ENCODE data around the gene MSGN1. TPM values are rescaled to one million over a fixed set of nuclear protein-coding genes. Genes with fewer than 3 reads are reported as not detected.

MSGN1 gene
- total and polyA plus RNA-seq, 2 of the 4 experiments (the other 2 are of a cell fraction): not detected

- no peaks in the 10 kb centered on the region for H3K36me3 ChIP-seq (ENCODE audit: control insufficient read depth, insufficient read depth, low read length)
- no peak overlapping the region for H2BK15ac ChIP-seq (ENCODE audit: low read depth, low read length)
- no peak for TF ChIP-seq MXI1 (IDR thresholded peaks at IDR 0.05; ENCODE audit: borderline replicate concordance, low read depth, low read length)
- no peak for TF ChIP-seq USF2 (IDR thresholded peaks at IDR 0.05; ENCODE audit: low read depth, low read length)
- peak; percentile 60 for TF ChIP-seq RAD21 (IDR thresholded peaks at IDR 0.05; ENCODE audit: low read length)
- TF ChIP-seq SMC3 (IDR thresholded peaks at IDR 0.05; ENCODE audit: low read depth, low read length): peak; percentile 59
- peak; percentile 85 for TF ChIP-seq CTCF (conservative IDR thresholded peaks at IDR 0.05; ENCODE audit: low read depth, low read length)
- TF ChIP-seq CHD1 (IDR thresholded peaks at IDR 0.05; ENCODE audit: low read depth, low read length): no peak
- TF ChIP-seq MAZ (IDR thresholded peaks at IDR 0.05; ENCODE audit: borderline replicate concordance, low read depth, low read length): peak; percentile 71; the same call in 1 of the 2 replicates
- TF ChIP-seq NFE2L2 (IDR thresholded peaks at IDR 0.05; ENCODE audit: low read depth, low read length): no peak
- peak overlapping the region; percentile 75 for H3K4me2 ChIP-seq (ENCODE audit: low read depth, low read length)
- POLR2A ChIA-PET (ENCODE audit: unreplicated experiment): no interaction called here
- no peak overlapping the region for H2AK5ac ChIP-seq (ENCODE audit: low read depth, low read length)
- no peak overlapping the region for H2BK120ac ChIP-seq (ENCODE audit: low read depth, low read length)
- no peak overlapping the region for H2BK5ac ChIP-seq (ENCODE audit: low read depth, low read length, poor library complexity, severe bottlenecking)
- intact Hi-C loops (cut with micrococcal nuclease): loop anchor here (2.0 to 10.0 kb wide), 2 partner anchors 112 to 356 kb away; no protein-coding TSS in a partner anchor
- no peak overlapping the region for H3K23ac ChIP-seq (ENCODE audit: low read depth, low read length)
- in situ Hi-C loops (cut with MboI; ENCODE audit: low sequenced_read_pairs): no loop called here
- no peaks in the 10 kb centered on the region for H3K9me3 ChIP-seq (ENCODE audit: control insufficient read depth, insufficient read depth, low read length)
- no peaks in the 10 kb centered on the region for H3K4me1 ChIP-seq (ENCODE audit: control insufficient read depth, insufficient read depth, low read length)
- no peak overlapping the region for H4K91ac ChIP-seq (ENCODE audit: insufficient read depth, low read depth, low read length)
- no peaks in the 10 kb centered on the region for H3K79me1 ChIP-seq (ENCODE audit: low read depth in 1 of 2, low read length in 2 of 2)
- no TSS peak for BruUV-seq (replicated peaks)
- ATAC-seq (ENCODE audit: low read depth) (peak; percentile 96), DNase-seq (peak; percentile 65)
- no peak overlapping the region for H3K56ac ChIP-seq (ENCODE audit: extremely low read depth, insufficient read depth, low read length)
- H3K27ac ChIP-seq (ENCODE audit: insufficient read depth, low read length): no peak overlapping the region
- no peak overlapping the region for H3K9ac ChIP-seq (ENCODE audit: low read depth, low read length)
- H2AK9ac ChIP-seq (replicated peaks; ENCODE audit: low read depth, low read length, poor library complexity): no peak overlapping the region
- H3K4me3 ChIP-seq (ENCODE audit: insufficient read depth, low read depth, low read length): peak overlapping the region; percentile 14; the same call in 1 of the 2 replicates
- dilution Hi-C loops (cut with HindIII; ENCODE audit: low sequenced_read_pairs, unreplicated experiment): no loop called here
- CTCF ChIA-PET: interaction anchor here (0.6 to 1.1 kb wide), 3 partner anchors 12 to 39 kb away, joined by 3 read pairs; no protein-coding TSS in a partner anchor
- no peak overlapping the region for H3K18ac ChIP-seq (ENCODE audit: low read depth, low read length)
- H4K5ac ChIP-seq (ENCODE audit: low read depth, low read length): no peak overlapping the region
- no peaks in the 10 kb centered on the region for H3K9me1 ChIP-seq (ENCODE audit: insufficient read depth, low read length)
- no peak overlapping the region for H4K8ac ChIP-seq (ENCODE audit: low read depth in 2 of 2, low read length in 2 of 2)
- H3K27me3 ChIP-seq (ENCODE audit: control insufficient read depth, insufficient read depth, low read length): peaks cover 32% of the 10 kb centered on the region
- no peak overlapping the region for H2BK20ac ChIP-seq (ENCODE audit: low read depth, low read length)
- H4K20me1 ChIP-seq (ENCODE audit: insufficient read depth, low read length): no peaks in the 10 kb centered on the region
- no peak overlapping the region for H3K4ac ChIP-seq (ENCODE audit: low read depth, low read length)
- peak overlapping the region; percentile 69 for H2AFZ ChIP-seq (replicated peaks; ENCODE audit: low read length, poor library complexity)
- H3K14ac ChIP-seq (replicated peaks; ENCODE audit: low read depth, low read length): no peak overlapping the region
- 11% methylated on average over 11 of the region's 37 CpGs; no CpG with 5 or more reads in 1 of the 2 experiments for WGBS, 2 experiments (ENCODE audit: extremely low coverage in 2 of 2, insufficient read length in 1 of 2)
Measured at GRCh38 chr2:17830053-17831034, 14.1 kb downstream of the MSGN1 start.
